ENCODE measurements around the gene GDNF. TPM values are rescaled to one million over a fixed set of nuclear protein-coding genes. Genes with fewer than 3 reads are reported as not detected.
A peak's percentile ranks its signal among the peaks of the same experiment; 100 is the strongest.
"Not testable (repeated sequence)": the region's sequence is repeated elsewhere in the genome, so short reads cannot be mapped to it uniquely, and the experiment has no call there.

GDNF gene
- total RNA-seq, 1 donor from 2014 or later = 0.60 TPM

GRCh38 chr5:37816331-37816730 lies 23.5 kb downstream of the GDNF start:
- no peak for DNase-seq (ENCODE audit: low read depth)

- DNase-seq (ENCODE audit: low read depth) = no peak
Observed at GRCh38 chr5:37815913-37816312, 23.9 kb downstream of the GDNF start.

DNA sequence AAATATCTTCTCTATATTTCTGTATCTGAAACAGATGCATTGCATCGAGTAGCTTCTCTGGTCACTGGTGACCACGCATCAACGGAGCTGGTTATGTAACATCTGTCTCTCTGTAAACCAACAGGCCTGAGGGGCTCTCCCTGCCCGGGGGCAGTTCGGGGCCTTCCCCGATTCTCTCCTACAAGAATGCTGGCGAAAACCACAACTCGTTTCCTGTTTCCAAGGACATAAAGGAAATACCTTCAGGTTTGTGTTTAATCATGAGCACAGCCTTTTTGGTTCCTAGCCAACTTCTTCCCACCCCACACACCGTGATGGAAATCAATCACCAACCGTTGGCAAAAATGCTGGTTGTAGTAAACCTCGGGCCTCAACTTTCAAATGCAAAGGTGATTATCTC lies 25.1 kb downstream of the GDNF start:
- DNase-seq (ENCODE audit: low read depth) = peak; percentile 85

DNA sequence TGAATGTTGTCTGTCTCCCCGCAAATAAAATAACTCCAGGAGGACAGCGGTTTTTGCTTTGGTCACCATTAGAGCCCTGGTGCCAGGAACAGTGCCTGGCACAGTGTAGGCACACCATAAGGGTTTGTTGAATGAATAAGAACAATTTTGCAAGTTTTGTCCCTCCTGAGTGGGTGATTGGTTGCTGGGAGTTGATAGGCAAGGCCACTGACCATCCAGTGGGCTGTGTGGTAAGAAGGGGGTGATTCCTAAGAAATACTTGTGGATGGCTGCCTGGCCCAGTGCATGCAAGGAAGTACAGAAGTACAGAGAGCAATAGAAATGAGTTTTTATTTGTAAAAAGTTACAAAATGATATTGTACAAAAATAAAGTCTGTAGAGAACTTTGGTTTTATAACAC lies 27.5 kb downstream of the GDNF start:
- no peak for DNase-seq (ENCODE audit: low read depth)

- DNase-seq (ENCODE audit: low read depth) = no peak
Observed at GRCh38 chr5:37811866-37812265, 28.0 kb downstream of the GDNF start.

DNA sequence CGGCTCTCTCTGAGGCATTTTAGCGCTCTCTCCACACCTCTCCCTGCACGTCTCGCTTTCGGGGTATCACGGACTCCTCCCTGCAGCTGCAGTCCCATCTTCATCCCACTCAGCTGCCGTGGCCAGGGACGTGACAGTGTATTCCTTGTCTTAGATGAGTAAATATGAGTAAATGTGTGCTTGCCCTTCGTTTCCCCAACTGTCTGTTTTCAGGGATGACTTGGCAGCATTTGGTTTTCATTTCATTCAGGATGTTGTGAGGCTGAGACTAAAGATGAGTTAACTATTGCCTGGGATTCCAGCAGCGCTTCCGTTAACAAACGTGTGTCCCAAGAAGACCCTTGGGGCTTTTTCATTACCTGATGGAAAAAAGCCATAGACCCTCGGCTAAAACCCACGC lies 29.5 kb downstream of the GDNF start:
- DNase-seq (ENCODE audit: low read depth) = peak; percentile 13

DNA sequence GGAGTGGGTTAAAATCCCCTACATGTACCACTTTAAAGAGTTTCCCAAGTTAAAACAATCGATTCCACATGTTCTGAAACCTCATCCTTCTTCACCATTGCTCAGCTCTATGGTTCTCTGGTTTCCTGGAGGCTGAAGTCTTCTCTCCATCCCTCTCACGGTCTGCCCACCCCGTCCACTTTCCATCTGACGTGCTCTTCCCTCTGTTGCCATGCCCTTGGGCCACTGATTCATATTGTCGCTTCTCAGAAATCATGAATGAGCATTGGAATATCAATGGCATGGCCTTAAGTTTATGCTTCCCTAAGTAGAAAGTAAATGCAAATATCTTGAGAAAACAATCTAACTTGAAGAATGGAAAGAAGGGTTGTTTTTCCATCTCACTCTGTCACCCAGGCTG lies 30.9 kb downstream of the GDNF start:
- no peak for DNase-seq (ENCODE audit: low read depth)

DNA sequence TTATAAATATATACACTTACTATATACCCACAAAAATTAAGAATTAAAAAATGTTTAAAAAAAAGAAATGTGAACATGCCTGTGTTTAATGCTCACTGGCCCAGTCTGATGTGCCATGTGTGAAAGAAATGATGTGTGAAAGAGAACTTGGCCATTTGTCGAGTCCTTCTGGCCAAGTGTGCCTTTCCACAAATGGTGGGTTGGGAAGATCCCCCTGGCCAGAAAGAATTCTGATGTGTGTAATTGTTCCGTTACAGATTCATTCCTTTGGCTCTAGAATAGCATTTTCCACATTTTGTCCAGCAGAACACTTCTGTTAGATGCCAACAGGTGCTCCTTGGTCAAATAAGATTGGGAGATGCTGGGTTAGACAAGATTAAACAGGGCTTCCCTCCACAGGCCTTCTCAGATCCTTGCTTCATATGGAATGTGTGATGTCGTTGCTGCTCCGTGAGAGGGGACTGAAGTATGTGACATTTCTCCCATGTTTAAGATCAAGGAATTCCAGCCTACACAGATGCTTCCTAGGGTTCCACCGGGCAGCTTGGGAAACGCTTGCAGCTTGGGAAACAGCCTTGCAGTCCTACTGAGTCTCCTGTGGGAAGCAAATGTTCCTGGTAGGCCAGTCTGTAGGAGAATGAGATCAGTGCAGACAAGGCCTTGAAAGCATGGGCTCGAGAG lies 32.1 kb downstream of the GDNF start:
- DNase-seq (ENCODE audit: low read depth) = no peak

GRCh38 chr5:37807015-37807414 lies 32.8 kb downstream of the GDNF start:
- DNase-seq (ENCODE audit: low read depth) = no peak

- DNase-seq (ENCODE audit: low read depth) = no peak
Observed at GRCh38 chr5:37806476-37806875, 33.4 kb downstream of the GDNF start.

DNA sequence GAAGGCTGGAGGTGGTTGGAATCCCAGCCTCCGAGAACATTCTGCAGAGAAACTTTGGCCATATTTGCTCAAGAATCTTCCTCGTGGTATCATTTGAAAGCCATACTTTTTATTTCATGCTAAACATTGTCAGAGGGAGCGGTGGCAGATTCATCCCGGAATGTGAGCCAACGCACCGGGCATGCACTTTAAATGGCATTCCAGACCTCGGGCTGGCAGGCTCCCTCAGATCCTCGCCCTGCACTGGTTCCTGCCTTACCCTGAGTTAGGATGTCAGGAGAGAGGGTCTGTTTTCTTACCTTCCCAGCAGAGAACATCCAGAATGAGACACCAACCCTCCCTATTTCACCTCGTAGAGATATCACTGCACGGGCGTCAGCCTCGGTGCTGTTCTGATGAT lies 33.8 kb downstream of the GDNF start:
- DNase-seq (ENCODE audit: low read depth) = no peak

DNA sequence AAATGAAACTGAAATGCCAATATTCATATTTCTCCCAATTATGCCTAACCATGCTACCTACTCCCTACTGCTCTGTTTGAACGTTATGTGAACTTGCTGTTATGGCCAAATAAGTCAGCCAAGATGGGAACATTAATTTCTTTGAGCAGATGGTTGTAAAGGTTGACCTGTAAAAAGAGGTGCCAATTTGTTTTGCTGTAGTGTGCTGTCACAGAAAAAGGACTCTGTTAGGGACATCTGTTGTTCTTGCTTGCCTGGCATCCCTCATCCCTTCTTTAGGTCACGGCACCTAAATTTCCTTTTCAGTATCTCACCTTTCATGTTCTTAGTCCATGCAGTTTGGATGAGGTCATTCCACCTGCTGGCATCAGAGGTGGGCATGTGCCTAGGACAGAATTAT lies 35.4 kb downstream of the GDNF start:
- DNase-seq (ENCODE audit: low read depth) = no peak

DNA sequence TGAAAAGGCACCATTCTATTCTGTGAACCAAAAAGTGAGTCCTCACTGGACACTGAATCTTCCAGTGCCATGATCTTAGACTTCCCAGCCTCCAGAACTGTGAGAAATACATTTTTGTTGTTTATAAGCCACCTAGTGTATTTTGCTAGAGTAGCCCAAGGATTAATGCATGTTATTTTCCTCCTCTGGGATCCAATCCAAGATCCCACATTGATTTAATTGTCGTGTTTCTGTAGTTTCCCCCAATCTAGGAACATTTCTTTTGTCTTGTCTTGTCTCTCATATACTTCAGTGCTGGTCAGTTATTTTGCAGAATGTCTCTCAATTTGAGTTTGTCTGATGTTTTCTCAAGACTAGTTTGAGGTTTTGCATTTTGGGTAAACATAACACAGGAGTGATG lies 36.4 kb downstream of the GDNF start:
- DNase-seq (ENCODE audit: low read depth) = no peak

DNA sequence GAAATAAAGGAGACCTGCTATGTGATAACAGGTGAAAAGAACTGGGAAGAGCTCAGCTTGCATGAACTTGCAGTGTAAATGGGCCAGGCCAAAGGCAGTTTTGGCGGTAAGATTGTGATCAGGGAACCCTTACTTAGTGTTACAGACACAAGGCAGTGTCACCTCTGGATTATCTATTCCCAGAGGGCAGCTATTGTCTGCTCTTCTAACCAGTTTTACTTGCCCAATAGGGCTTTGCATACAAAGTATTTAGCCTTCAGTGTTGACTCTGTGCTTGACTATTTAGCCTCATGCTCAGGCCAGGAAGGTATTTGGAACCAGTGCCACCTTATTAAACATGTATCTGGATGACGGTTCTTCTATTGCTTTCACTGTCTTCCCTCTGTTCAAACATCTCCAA lies 38.3 kb downstream of the GDNF start:
- DNase-seq (ENCODE audit: low read depth) = no peak

DNA sequence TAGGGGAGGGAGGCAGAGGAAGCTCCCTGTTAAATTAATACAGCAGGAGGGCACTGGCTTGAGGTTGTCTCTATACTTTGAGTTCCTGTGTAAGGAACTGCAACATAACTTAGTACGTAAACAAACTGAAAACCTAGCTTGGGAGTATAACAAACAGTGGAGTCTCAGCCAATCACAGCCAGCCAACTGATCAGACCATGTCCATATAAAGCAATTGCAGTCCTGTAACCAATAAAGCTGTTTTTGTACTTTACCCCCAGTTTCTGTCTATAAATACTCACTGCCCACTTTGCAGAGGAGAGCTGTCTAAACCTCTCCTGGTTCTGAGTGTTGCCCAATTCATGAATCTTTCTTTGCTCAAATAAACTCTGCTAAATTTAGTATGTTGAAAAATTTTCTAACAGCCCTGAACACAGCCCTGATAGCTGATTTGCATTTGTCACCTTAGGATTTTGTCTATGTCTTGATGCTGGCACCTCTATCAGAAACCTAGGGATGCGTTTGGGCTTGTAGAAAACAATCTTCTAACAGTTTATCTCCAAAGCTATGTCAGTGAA lies 39.9 kb downstream of the GDNF start:
- DNase-seq (ENCODE audit: low read depth) = peak; percentile 2

DNA sequence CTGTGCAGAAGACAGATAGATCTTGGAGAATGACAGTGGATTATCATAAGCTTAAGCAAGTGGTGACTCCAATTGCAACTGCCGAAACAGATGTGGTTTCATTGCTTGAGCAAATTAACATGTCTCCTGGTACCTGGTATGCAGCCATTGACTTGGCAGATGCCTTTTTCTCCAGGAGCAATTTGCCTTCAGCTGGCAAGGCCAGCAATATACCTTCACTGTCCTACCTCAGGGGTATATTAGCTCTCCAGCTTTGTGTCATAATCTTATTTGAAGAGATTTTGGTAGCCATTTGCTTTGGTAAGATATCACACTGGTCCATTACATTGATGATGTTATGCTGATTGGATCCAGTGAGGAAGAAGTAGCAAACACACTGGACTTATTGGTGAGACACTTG lies 43.4 kb downstream of the GDNF start:
- not testable (repeated sequence) for DNase-seq (ENCODE audit: low read depth)

- DNase-seq (ENCODE audit: low read depth) = not testable (repeated sequence)
Observed at GRCh38 chr5:37795292-37795691, 44.5 kb downstream of the GDNF start.

- DNase-seq (ENCODE audit: low read depth) = peak; percentile 93
Observed at GRCh38 chr5:37792975-37793631, 46.7 kb downstream of the GDNF start.

- DNase-seq (ENCODE audit: low read depth) = no peak
Observed at GRCh38 chr5:37791321-37791720, 48.5 kb downstream of the GDNF start.

GRCh38 chr5:37789991-37790390 lies 49.9 kb downstream of the GDNF start:
- peak; percentile 66 for DNase-seq (ENCODE audit: low read depth)

DNA sequence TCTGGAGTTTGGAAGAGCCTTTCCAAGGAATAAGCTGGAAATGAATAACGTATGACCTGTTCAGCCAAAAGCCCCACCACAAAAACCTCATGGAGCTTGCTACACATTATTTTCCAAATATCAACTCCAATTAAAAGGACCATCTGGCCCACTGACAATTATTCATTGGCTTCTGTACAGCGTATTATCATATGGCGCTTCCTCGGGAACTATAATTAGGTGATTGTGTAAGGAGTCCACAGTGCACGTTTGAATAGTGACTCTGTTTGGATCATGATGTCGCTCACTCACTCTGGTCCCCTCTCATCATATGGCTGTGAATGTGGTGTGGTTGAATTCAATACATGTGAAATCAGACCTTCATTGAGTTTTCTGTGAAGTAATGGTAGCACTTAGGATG lies 52.1 kb downstream of the GDNF start:
- DNase-seq (ENCODE audit: low read depth) = peak; percentile 7

DNA sequence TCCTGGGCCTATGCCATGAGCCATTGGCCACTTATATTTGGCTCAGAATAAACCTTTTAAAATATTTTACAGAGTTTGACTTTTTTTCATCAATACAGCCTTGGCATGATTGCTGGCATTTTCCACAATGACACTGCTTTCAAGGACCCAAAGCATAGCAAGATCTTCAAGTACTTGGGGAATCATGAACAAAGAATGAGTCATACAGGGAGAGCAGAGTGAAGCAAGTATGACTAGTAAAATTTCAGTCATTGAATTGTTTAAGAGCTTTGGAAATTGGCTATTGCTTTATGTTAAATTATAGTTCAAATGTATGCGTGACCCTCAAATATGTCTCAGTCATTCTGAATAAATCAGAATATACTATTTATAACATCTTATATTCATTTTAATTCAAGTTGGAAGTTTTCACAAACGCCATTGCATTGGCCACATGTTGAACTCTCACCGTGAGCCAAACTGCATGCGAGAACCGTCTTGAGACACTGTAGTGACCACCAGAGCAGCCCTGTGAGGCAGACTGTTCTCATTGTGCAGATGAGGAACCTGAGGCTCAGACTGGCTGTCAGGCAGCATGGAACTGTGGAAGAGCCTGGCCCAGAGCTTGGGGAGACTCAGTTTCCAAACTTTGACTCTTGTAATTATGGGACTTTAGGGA lies 52.9 kb downstream of the GDNF start:
- DNase-seq (ENCODE audit: low read depth) = peak; percentile 88

DNA sequence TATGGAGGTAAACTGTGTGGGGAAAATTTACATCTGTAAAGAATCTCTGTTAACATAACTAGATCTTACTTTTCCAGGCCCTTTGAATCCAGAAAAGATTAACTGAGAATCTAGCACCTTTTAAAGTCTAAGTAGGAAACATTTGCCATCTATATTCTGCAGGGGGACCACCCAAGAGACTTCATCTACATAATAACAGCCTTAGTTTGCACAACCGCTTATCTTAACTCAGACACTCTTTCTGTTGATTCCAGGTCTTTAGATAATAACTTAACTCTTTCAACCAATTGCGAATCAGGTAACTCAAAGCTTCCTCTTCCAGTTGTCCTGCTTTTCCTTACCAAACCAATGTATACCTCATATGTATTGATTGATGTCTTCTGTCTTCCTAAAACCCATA lies 53.4 kb downstream of the GDNF start:
- no peak for DNase-seq (ENCODE audit: low read depth)

Data from renal cortical epithelial cell (primary cell).